ENCODE data around the gene NPIPA2.
"Not testable (repeated sequence)": the region's sequence is repeated elsewhere in the genome, so short reads cannot be mapped to it uniquely, and the experiment has no call there.

- not testable (repeated sequence) for TF ChIP-seq CTCF (IDR thresholded peaks at IDR 0.05); ARID4B (CRISPR knock-in tag; IDR thresholded peaks at IDR 0.05; ENCODE audit: borderline replicate concordance); TEAD4 (CRISPR knock-in tag; IDR thresholded peaks at IDR 0.05); IRF2 (CRISPR knock-in tag; IDR thresholded peaks at IDR 0.05; ENCODE audit: borderline replicate concordance, low read depth); NFE2L1 (CRISPR knock-in tag; IDR thresholded peaks at IDR 0.05); FOXP4 (CRISPR knock-in tag; IDR thresholded peaks at IDR 0.05); FOXP1 (CRISPR knock-in tag; IDR thresholded peaks at IDR 0.05; ENCODE audit: borderline replicate concordance); MXD4 (CRISPR knock-in tag; IDR thresholded peaks at IDR 0.05; ENCODE audit: borderline replicate concordance)
These were observed 9.1 kb upstream of the NPIPA2 start for GRCh38 chr16:14733233-14733632.

Measured in WTC11 (cell line).